Lower lobe of right lung (tissue), 2 donors: ENCODE measurements around the gene PRKCH. TPM values are rescaled to one million over a fixed set of nuclear protein-coding genes. Genes with fewer than 3 reads are reported as not detected.

Source experiments
- ATAC-seq, 2 donors: fragments of 200-7000 bp; cut with Tn5 transposase; one replicate each; pipeline ENCODE4 v1.9.1; 2020 to 2022; ENCODE audit warnings: mild to moderate bottlenecking in 2 of 2, moderate library complexity in 2 of 2
- DNase-seq: peaks from one replicate; pipeline ENCODE4 v3.0.0-alpha.2; 2020
- H3K27ac ChIP-seq: fragments of 200-600 bp; one replicate; pipeline ENCODE4 v1.8.0; 2022
- H3K27me3 ChIP-seq: fragments of 200-600 bp; one replicate; pipeline ENCODE4 v1.8.0; 2022; ENCODE audit warnings: low read depth
- H3K36me3 ChIP-seq: fragments of 200-600 bp; one replicate; pipeline ENCODE4 v1.8.0; 2022; ENCODE audit warnings: mild to moderate bottlenecking
- H3K4me1 ChIP-seq: fragments of 200-600 bp; one replicate; pipeline ENCODE4 v1.8.0; 2022
- H3K4me3 ChIP-seq: fragments of 200-600 bp; one replicate; pipeline ENCODE4 v1.8.0; 2022; ENCODE audit warnings: mild to moderate bottlenecking
- H3K9me3 ChIP-seq: fragments of 200-600 bp; one replicate; pipeline ENCODE4 v1.8.0; 2022
- intact Hi-C: fragments of 100-400 bp; cut with DNase I; formaldehyde crosslinking; loops from one replicate; pipeline ENCODE4 v1.11.0; 2022
- total RNA-seq: library from RNA; stranded (reverse); fragmentation: NEBNext Ultra II Directional; extraction: Animal tissue kit (Norgen Biotek cat#: 25700); gene quantifications from one replicate; pipeline ENCODE4 v1.2.1, GENCODE V29; 2021
- TF ChIP-seq, protein P1 (sequence below): fragments of 200-600 bp; IDR thresholded peaks from one replicate; pipeline ENCODE4 v1.8.0; 2022; ENCODE audit warnings: antibody characterized with exemption, mild to moderate bottlenecking
- donor health status: DM: no; HTN: yes; CAD: no; lungs with severe emphysema.

The PRKCH gene
- total RNA-seq, 1 donor from 2014 or later = 60.9 TPM

DNA sequence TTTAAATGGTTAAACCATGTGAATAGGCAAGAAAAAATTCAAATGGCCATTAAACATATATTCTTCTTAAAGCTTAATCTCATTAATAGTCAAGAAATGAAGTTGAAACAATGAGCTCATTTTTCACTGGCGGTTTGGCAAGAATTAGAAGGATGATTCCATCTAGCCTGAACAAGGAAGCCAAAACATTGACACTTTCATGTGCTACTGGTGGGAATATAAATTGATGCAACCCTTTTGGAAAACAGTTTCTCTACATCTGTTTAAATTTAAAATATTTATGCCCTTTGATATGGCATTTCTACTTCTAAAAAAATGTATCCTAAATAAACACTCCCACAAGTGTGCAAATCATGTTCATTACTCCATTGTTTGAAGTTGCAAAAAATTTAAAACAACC, 199.2 kb downstream of the PRKCH start:
- Histone ChIP-seq H3K9me3 (no peaks in the 10 kb centered on the region), H3K36me3 (no peaks in the 10 kb centered on the region), H3K27ac (no peak overlapping the region), H3K4me3 (no peak overlapping the region), H3K4me1 (peaks cover 58% of the 10 kb centered on the region), H3K27me3 (no peaks in the 10 kb centered on the region)
- ATAC-seq = no peak
- TF ChIP-seq, protein P1, sequence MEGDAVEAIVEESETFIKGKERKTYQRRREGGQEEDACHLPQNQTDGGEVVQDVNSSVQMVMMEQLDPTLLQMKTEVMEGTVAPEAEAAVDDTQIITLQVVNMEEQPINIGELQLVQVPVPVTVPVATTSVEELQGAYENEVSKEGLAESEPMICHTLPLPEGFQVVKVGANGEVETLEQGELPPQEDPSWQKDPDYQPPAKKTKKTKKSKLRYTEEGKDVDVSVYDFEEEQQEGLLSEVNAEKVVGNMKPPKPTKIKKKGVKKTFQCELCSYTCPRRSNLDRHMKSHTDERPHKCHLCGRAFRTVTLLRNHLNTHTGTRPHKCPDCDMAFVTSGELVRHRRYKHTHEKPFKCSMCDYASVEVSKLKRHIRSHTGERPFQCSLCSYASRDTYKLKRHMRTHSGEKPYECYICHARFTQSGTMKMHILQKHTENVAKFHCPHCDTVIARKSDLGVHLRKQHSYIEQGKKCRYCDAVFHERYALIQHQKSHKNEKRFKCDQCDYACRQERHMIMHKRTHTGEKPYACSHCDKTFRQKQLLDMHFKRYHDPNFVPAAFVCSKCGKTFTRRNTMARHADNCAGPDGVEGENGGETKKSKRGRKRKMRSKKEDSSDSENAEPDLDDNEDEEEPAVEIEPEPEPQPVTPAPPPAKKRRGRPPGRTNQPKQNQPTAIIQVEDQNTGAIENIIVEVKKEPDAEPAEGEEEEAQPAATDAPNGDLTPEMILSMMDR = no peak
- no peak for DNase-seq
- intact Hi-C loops = loop anchor here (10.0 kb wide), 1 partner anchor 46 kb away; no protein-coding TSS in a partner anchor

DNA sequence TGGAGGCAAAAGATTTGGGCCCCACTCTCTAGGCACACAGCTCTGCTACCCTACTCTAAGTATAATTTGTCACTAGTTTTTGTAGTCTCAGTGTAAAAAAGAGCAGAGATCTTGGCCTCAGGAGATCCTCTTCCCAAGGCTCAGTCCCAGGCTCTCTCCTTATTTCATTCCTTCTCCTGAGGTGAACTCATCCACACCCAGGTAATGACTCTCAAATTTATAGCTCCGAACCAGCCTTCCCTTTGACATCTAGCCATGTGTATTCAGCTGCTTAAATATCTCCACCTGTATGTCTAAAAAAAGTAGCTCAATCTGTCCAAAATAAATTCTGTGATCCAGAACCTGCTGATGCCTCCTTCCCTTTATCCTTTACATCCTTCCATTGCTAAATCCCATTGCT, 200.4 kb downstream of the PRKCH start:
- Histone ChIP-seq H3K4me1 (peaks cover 60% of the 10 kb centered on the region), H3K27ac (no peak overlapping the region), H3K9me3 (no peaks in the 10 kb centered on the region), H3K36me3 (no peaks in the 10 kb centered on the region), H3K27me3 (no peaks in the 10 kb centered on the region), H3K4me3 (no peak overlapping the region)
- TF ChIP-seq, protein P1 = no peak
- ATAC-seq (no peak), DNase-seq (no peak)
- intact Hi-C loops = loop anchor here (10.0 kb wide), 1 partner anchor 47 kb away; no protein-coding TSS in a partner anchor

DNA sequence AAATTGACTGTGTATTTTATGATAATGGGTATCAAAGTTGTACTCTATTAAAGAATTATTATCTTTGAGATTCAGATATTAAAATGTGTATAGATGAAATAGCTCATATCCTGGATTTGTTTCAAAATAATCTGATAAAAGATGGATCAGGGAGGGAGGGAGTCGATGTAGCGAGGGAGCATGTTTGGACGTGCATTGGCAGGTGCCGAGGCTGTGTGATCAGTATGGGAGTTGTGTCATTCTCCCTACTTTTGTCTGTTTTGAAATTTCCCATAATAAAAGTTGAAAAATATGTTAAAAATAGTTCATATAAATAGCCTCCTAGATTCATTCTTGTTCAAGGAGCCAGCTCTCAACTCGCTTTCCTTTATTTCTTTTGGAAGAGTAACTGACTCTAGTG, 202.4 kb downstream of the PRKCH start:
- H3K36me3 ChIP-seq = no peaks in the 10 kb centered on the region
- no peaks in the 10 kb centered on the region for H3K27me3 ChIP-seq
- H3K4me3 ChIP-seq = no peak overlapping the region
- H3K4me1 ChIP-seq = peaks cover 56% of the 10 kb centered on the region
- intact Hi-C loops = loop anchor here (10.0 kb wide), 1 partner anchor 49 kb away; no protein-coding TSS in a partner anchor
- no peaks in the 10 kb centered on the region for H3K9me3 ChIP-seq
- TF ChIP-seq, protein P1 = no peak
- ATAC-seq (no peak), DNase-seq (no peak)
- no peak overlapping the region for H3K27ac ChIP-seq

DNA sequence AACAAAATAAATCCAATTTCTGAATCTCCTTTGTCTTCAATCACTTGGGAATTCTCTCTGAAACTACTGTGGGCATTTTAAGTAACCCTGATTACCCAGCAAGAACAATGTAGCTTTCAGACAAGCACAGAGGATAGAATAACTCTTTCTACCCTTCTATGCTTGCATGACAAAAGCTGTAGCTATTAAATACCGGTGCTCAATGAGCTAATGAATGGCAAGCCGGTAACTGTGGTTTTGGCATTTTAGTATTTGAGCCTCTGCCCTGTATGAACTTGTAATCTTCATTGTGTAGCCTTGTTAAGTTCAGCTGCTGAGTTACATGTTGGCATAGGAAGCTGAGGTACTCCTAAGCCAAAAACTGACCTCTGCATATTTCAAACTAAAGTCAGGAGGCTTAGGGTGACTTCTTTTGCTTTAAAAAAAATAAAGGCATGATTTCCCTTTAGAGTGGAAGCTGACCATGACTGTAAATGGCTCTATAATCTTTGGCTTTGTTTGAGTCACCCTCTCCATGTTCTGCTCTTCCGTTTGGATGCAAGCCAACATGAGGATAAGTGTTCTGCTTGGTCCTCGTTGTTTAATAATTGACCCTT, 202.9 kb downstream of the PRKCH start:
- H3K4me1 ChIP-seq = peaks cover 54% of the 10 kb centered on the region
- no peaks in the 10 kb centered on the region for H3K27me3 ChIP-seq
- ATAC-seq (peak; percentile 45 to 58), DNase-seq (no peak)
- peaks cover 4% of the 10 kb centered on the region for H3K36me3 ChIP-seq
- TF ChIP-seq, protein P1 = no peak
- no peak overlapping the region for H3K4me3 ChIP-seq
- H3K27ac ChIP-seq = peak overlapping the region; percentile 74
- no peaks in the 10 kb centered on the region for H3K9me3 ChIP-seq
- intact Hi-C loops = loop anchor here (10.0 kb wide), 1 partner anchor 50 kb away; no protein-coding TSS in a partner anchor

DNA sequence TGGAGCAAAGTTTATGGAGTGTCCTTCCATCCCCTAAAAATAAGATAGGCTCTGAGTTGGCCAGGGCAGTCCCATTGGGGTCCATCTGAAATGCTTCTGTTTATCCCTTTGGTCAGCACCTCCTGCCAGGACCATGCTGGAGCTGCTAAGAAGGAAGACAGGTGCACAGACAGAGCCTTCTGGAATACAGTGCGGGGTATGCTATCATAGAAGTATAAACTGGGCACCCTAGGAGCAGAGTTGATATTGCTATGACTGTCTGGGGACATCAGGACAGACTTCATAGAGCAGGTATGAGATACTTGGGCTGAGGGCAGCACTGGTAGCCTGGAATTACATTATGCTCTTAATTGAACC, 203.5 kb downstream of the PRKCH start:
- TF ChIP-seq, protein P1 = no peak

More for the DNA sequence above, 203.5 kb downstream of the PRKCH start:
- peak overlapping the region; percentile 74 for H3K27ac ChIP-seq
- DNase-seq (no peak), ATAC-seq (peak; percentile 1 to 3)
- H3K27me3 ChIP-seq = no peaks in the 10 kb centered on the region
- H3K9me3 ChIP-seq = no peaks in the 10 kb centered on the region
- intact Hi-C loops = loop anchor here (10.0 kb wide), 1 partner anchor 50 kb away; no protein-coding TSS in a partner anchor
- H3K4me1 ChIP-seq = peaks cover 54% of the 10 kb centered on the region
- H3K4me3 ChIP-seq = no peak overlapping the region
- peaks cover 5% of the 10 kb centered on the region for H3K36me3 ChIP-seq
